Heart left ventricle (tissue), 16 donors: ENCODE results near the gene TMEM223. TPM values are rescaled to one million over a fixed set of nuclear protein-coding genes. Genes with fewer than 3 reads are reported as not detected.
A peak's percentile ranks its signal among the peaks of the same experiment; 100 is the strongest.

Experiments used
- ATAC-seq, 4 donors: fragments of 200-7000 bp; cut with Tn5 transposase; one replicate each; pipeline ENCODE4 v1.9.1; 2020 to 2022; ENCODE audit warnings: moderate library complexity in 4 of 4, mild to moderate bottlenecking in 3 of 4, moderate number of reproducible peaks in 1 of 4
- DNase-seq, 5 donors: peaks; one replicate each; pipeline ENCODE4 v3.0.0-alpha.2; 2020
- H3K27ac ChIP-seq, 12 donors: fragments of 200-600 bp; sonication (generic) in 4 of 12; one replicate each; pipeline versions ENCODE4 v1.5.0 to v1.8.0; 2016 to 2022; ENCODE audit warnings: mild to moderate bottlenecking in 2 of 12
- H3K27me3 ChIP-seq, 9 donors: fragments of 200-600 bp; sonication (generic) in 2 of 9; one replicate each; pipeline versions ENCODE4 v1.5.1 to v1.8.0; 2016 to 2022; ENCODE audit warnings: mild to moderate bottlenecking in 3 of 9
- H3K36me3 ChIP-seq, 9 donors: fragments of 200-600 bp; sonication (generic) in 2 of 9; one replicate each; pipeline versions ENCODE4 v1.5.0 to v1.8.0; 2018 to 2022; ENCODE audit warnings: mild to moderate bottlenecking in 2 of 9
- H3K4me1 ChIP-seq, 12 donors: fragments of 200-600 bp; sonication (generic) in 4 of 12; one replicate each; pipeline versions ENCODE4 v1.5.0 to v1.8.0; 2016 to 2022; ENCODE audit warnings: mild to moderate bottlenecking in 3 of 12
- H3K4me3 ChIP-seq, 12 donors: fragments of 200-600 bp; sonication (generic) in 4 of 12; one replicate each; pipeline versions ENCODE4 v1.5.0 to v1.8.0; 2017 to 2022; ENCODE audit warnings: mild to moderate bottlenecking in 9 of 12, moderate library complexity in 4 of 12
- H3K9me3 ChIP-seq, 12 donors: fragments of 200-600 bp; sonication (generic) in 4 of 12; one replicate each; pipeline versions ENCODE4 v1.5.0 to v1.8.0; 2016 to 2022; ENCODE audit warnings: mild to moderate bottlenecking in 1 of 12
- POLR2A ChIP-seq, 2 donors: fragments of 450-650 bp; IDR thresholded peaks; one replicate each; pipeline ENCODE4 v1.6.1; 2017; ENCODE audit warnings: antibody characterized with exemption in 2 of 2, mild to moderate bottlenecking in 2 of 2, moderate library complexity in 2 of 2
- WGBS, 4 donors: extraction: QIAGEN DNeasy Blood & Tissue Kit in 2 of 4; methylation state at CpG; one replicate each; pipeline versions ENCODE4 v1.1.5 to v1.1.7; 2013 to 2018; 5-methylcytosine and 5-hydroxymethylcytosine counted together
- intact Hi-C, 10 donors: fragments of 100-400 bp; cut with DNase I; formaldehyde crosslinking; loops; one replicate each; pipeline versions ENCODE4 v1.11.1 to v1.14.2; 2022
- polyA plus RNA-seq, 2 donors: library from polyadenylated mRNA; stranded (reverse); fragments of 200-250 nt; gene quantifications; one replicate each; pipeline ENCODE4 v1.2.3, GENCODE V29; 2013
- total RNA-seq, 9 donors: library from RNA; depleted of rRNA in 2 of 9; stranded (reverse); fragments of >200 nt in 2 of 9; fragmentation: NEBNext Ultra II Directional in 3 of 9; extraction: Animal tissue kit (Norgen Biotek cat#: 25700) in 3 of 9; gene quantifications; one replicate each; pipeline versions ENCODE4 v1.1.0 to v1.2.4, GENCODE V29; 2016 to 2023
- TF ChIP-seq, protein P1 (sequence below), 12 donors: fragments of 200-600 bp; sonication (generic) in 4 of 12; IDR thresholded peaks; one replicate each; pipeline versions ENCODE4 v1.5.0 to v1.8.0; 2018 to 2022; ENCODE audit warnings: antibody characterized with exemption in 12 of 12, mild to moderate bottlenecking in 5 of 12
- donor health status: ischemic (EF 13 %, LVEDD 7.1; RV severe dilation, severe dysfunction).
- donor health status: healthy with polysubstance abuse.
- donor health status: DM: no; HTN: yes; CAD: no.
- donor health status: DM: no; HTN: no; CAD: no.
- donor health status: ischemic (EF 25% LVEDD 6.9; RV normal size, moderate dysfunction).
- donor health status: ischemic (EF 25% LVEDD 5.7; RV mildly dilated, moderate dysfunction).
- donor health status: healthy.
- donor health status: DM: yes; HTN: yes; CAD: no.
- donor health status: ischemic (EF 35%, LVEDD 5.7; RV mildly dilated, moderate dysfunction).
- donor health status: nonischemic (EF 11% LVEDD 7.7; RV severe dilation, severe dysfunction).
- donor health status: DM: yes; HTN: yes; CAD: no.
- donor health status: PGD.
- donor health status: ischemic (EF 29% LVEDD 5.4; RV normal size, mild dysfunction).
- donor health status: nonischemic (EF 23%, LVEDD 6.1; RV moderate dilation, normal function).

The TMEM223 gene
- total and polyA plus RNA-seq, 11 donors = 19.0 to 55.6 (median 26.3) TPM

GRCh38 chr11:62786318-62787004 is 5.3 kb downstream of the TMEM223 start:
- intact Hi-C loops = loop anchor here (1.0 to 5.0 kb wide), 10 partner anchors 16 to 96 kb away; partner anchors contain the start of genes NXF1 (in 1 of the 10), SLC3A2 (in 1 of the 10), STX5 (in 1 of the 10) and TAF6L (in 1 of the 10)
- WGBS, 4 donors = 1% methylated on average over 21 to 51 of the region's 51 CpGs
- H3K27me3 ChIP-seq = no peaks in the 10 kb centered on the region
- TF ChIP-seq, protein P1, sequence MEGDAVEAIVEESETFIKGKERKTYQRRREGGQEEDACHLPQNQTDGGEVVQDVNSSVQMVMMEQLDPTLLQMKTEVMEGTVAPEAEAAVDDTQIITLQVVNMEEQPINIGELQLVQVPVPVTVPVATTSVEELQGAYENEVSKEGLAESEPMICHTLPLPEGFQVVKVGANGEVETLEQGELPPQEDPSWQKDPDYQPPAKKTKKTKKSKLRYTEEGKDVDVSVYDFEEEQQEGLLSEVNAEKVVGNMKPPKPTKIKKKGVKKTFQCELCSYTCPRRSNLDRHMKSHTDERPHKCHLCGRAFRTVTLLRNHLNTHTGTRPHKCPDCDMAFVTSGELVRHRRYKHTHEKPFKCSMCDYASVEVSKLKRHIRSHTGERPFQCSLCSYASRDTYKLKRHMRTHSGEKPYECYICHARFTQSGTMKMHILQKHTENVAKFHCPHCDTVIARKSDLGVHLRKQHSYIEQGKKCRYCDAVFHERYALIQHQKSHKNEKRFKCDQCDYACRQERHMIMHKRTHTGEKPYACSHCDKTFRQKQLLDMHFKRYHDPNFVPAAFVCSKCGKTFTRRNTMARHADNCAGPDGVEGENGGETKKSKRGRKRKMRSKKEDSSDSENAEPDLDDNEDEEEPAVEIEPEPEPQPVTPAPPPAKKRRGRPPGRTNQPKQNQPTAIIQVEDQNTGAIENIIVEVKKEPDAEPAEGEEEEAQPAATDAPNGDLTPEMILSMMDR (IDR thresholded peaks at IDR 0.05) = peak in 11 of 12 donors; percentile 92 to 98 (median 94)
- TF ChIP-seq POLR2A (IDR thresholded peaks at IDR 0.05) = no peak
- ATAC-seq (peak; percentile 55 to 85 (median 84)), DNase-seq (peak; percentile 90 to 93 (median 91))
- H3K4me3 ChIP-seq = peak overlapping the region; percentile 83 to 100 (median 92)
- H3K36me3 ChIP-seq = peaks cover 0 to 50% (median 35%) of the 10 kb centered on the region in 9 donors
- H3K9me3 ChIP-seq = no peaks in the 10 kb centered on the region
- peak overlapping the region; percentile 88 to 100 (median 98) for H3K27ac ChIP-seq
- H3K4me1 ChIP-seq = peaks cover 6 to 49% (median 41%) of the 10 kb centered on the region in 12 donors

- intact Hi-C loops = no loop called here
- Histone ChIP-seq H3K27ac (no peak overlapping the region), H3K4me3 (no peak overlapping the region), H3K4me1 (peaks cover 6 to 13% (median 10%) of the 10 kb centered on the region in 12 donors), H3K27me3 (no peaks in the 10 kb centered on the region), H3K9me3 (no peaks in the 10 kb centered on the region), H3K36me3 (peaks cover 0 to 58% (median 41%) of the 10 kb centered on the region in 9 donors)
- ATAC-seq (no peak), DNase-seq (peak in 1 of 5 donors; percentile 27)
- 87 to 98% (median 89%) methylated on average over 7 of the region's 7 CpGs for WGBS, 4 donors
- no peak for TF ChIP-seq POLR2A (IDR thresholded peaks at IDR 0.05)
- TF ChIP-seq, protein P1 (IDR thresholded peaks at IDR 0.05) = no peak
Observed at GRCh38 chr11:62782753-62783152, 9.1 kb downstream of the TMEM223 start.

DNA sequence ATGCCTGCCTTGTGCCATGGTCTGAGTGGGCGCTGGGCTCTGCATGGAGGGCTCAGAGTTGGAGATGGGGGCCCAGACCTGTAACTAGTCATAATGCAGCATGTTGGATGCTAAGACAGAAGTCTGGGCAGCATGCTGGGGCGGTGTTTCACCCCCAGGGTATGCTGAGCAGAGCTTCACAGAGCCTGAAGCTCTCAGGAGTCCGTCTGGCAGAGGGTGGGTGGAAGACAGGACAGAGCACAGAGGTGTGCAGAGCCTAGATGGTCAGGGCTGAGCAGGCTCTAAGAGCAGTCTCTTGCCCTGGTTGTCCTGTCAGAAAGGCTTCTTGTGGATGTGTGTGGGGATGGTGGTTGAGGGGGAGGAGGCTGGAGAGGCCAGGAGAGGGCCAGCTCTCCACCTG is 13.4 kb downstream of the TMEM223 start:
- no peaks in the 10 kb centered on the region for H3K27me3 ChIP-seq
- H3K27ac ChIP-seq = no peak overlapping the region
- no peak for TF ChIP-seq POLR2A (IDR thresholded peaks at IDR 0.05)
- TF ChIP-seq, protein P1 (IDR thresholded peaks at IDR 0.05) = no peak
- ATAC-seq = peak in 1 of 4 donors; percentile 21
- intact Hi-C loops = no loop called here
- H3K4me1 ChIP-seq = no peaks in the 10 kb centered on the region
- H3K4me3 ChIP-seq = no peak overlapping the region
- no peaks in the 10 kb centered on the region for H3K9me3 ChIP-seq
- DNase-seq = peak in 1 of 5 donors; percentile 10
- 89 to 94% (median 92%) methylated on average over 3 of the region's 3 CpGs for WGBS, 4 donors
- H3K36me3 ChIP-seq = peaks cover 0 to 69% (median 63%) of the 10 kb centered on the region in 9 donors

- Histone ChIP-seq H3K4me1 (peaks cover 0 to 3% (median under 1%) of the 10 kb centered on the region in 12 donors), H3K9me3 (no peaks in the 10 kb centered on the region), H3K4me3 (no peak overlapping the region), H3K36me3 (peaks cover 0 to 62% (median 55%) of the 10 kb centered on the region in 9 donors), H3K27me3 (no peaks in the 10 kb centered on the region), H3K27ac (no peak overlapping the region)
- intact Hi-C loops = no loop called here
- TF ChIP-seq POLR2A (IDR thresholded peaks at IDR 0.05) = no peak
- TF ChIP-seq, protein P1 (IDR thresholded peaks at IDR 0.05) = no peak
- DNase-seq (peak in 1 of 5 donors; percentile 14), ATAC-seq (peak in 1 of 4 donors; percentile 8)
- 87 to 96% (median 93%) methylated on average over 2 of the region's 2 CpGs for WGBS, 4 donors
Observed at GRCh38 chr11:62777389-62777788, 14.4 kb downstream of the TMEM223 start.
